Testis (tissue), 3 donors: ENCODE results near the gene PNMA8C. TPM values are rescaled to one million over a fixed set of nuclear protein-coding genes. Genes with fewer than 3 reads are reported as not detected.
A peak's percentile ranks its signal among the peaks of the same experiment; 100 is the strongest.

Experiments used
- DNase-seq: peaks from one replicate; pipeline ENCODE4 v3.0.0-alpha.2; 2019
- H3K27ac ChIP-seq, 2 donors: fragments of 200-600 bp; sonication (generic); one replicate each; pipeline ENCODE4 v1.5.1; 2019
- H3K27me3 ChIP-seq: fragments of 200-600 bp; sonication (generic); one replicate; pipeline ENCODE4 v1.5.1; 2019
- H3K36me3 ChIP-seq: fragments of 200-600 bp; sonication (generic); one replicate; pipeline ENCODE4 v1.5.1; 2017; ENCODE audit warnings: low read depth; ENCODE audit errors: missing control alignments
- H3K4me1 ChIP-seq: fragments of 200-600 bp; sonication (generic); one replicate; pipeline ENCODE4 v1.5.1; 2019
- H3K4me3 ChIP-seq, 2 donors: fragments of 200-600 bp; sonication (generic); one replicate each; pipeline ENCODE4 v1.5.1; 2017 to 2019
- H3K9me3 ChIP-seq: fragments of 200-600 bp; sonication (generic); one replicate; pipeline ENCODE4 v1.5.1; 2017
- CTCF ChIP-seq, 3 experiments: fragments of 450-650 bp in 2 of 3; fragments of 200-600 bp in 1 of 3; sonication (generic) in 1 of 3; IDR thresholded peaks; one replicate each; pipeline ENCODE4 v1.5.1; 2016 to 2019; ENCODE audit warnings: antibody characterized with exemption in 3 of 3, mild to moderate bottlenecking in 2 of 3, moderate library complexity in 1 of 3
- POLR2A ChIP-seq: fragments of 450-650 bp; IDR thresholded peaks from one replicate; pipeline ENCODE4 v1.6.1; 2017; ENCODE audit warnings: antibody characterized with exemption, mild to moderate bottlenecking, moderate library complexity
- WGBS, 2 donors: methylation state at CpG; one replicate each; pipeline ENCODE4 v1.1.5; 2018; 5-methylcytosine and 5-hydroxymethylcytosine counted together
- intact Hi-C: fragments of 100-400 bp; cut with DNase I; formaldehyde crosslinking; loops from one replicate; pipeline ENCODE4 v1.15.1; 2023; ENCODE audit warnings: low total_unique reads
- polyA plus RNA-seq: library from polyadenylated mRNA; stranded (reverse); fragments of 350-450 nt; fragmentation: Illumina TruSeq; extraction: RNeasy Lipid Tissue Mini Kit (QIAGEN cat#74804); gene quantifications from one replicate; pipeline ENCODE4 v1.2.3, GENCODE V29; 2014; ENCODE audit warnings: low read depth, low replicate concordance; ENCODE audit not compliant: insufficient read depth
- total RNA-seq, 2 donors: library from RNA; depleted of rRNA; stranded (reverse); fragments of >200 nt; gene quantifications; one replicate each; pipeline ENCODE4 v1.2.3, GENCODE V29; 2016

PNMA8C gene
- total and polyA plus RNA-seq, 3 donors from 2014 or later: 1.2 to 1.9 (median 1.4) TPM

GRCh38 chr19:46412650-46413261 lies 16.0 kb downstream of the PNMA8C start:
- peaks cover 29% of the 10 kb centered on the region for H3K4me1 ChIP-seq
- no peaks in the 10 kb centered on the region for H3K27me3 ChIP-seq
- TF ChIP-seq POLR2A (no peak), CTCF (IDR thresholded peaks at IDR 0.05) (no peak)
- WGBS, 2 donors: 3 to 8% methylated on average over 13 to 29 of the region's 29 CpGs
- H3K36me3 ChIP-seq: no peaks in the 10 kb centered on the region
- H3K27ac ChIP-seq: peak overlapping the region; percentile 60 to 78
- H3K4me3 ChIP-seq: peak overlapping the region; percentile 55 to 73
- DNase-seq: no peak
- H3K9me3 ChIP-seq: no peaks in the 10 kb centered on the region
- intact Hi-C loops: no loop called here

DNA sequence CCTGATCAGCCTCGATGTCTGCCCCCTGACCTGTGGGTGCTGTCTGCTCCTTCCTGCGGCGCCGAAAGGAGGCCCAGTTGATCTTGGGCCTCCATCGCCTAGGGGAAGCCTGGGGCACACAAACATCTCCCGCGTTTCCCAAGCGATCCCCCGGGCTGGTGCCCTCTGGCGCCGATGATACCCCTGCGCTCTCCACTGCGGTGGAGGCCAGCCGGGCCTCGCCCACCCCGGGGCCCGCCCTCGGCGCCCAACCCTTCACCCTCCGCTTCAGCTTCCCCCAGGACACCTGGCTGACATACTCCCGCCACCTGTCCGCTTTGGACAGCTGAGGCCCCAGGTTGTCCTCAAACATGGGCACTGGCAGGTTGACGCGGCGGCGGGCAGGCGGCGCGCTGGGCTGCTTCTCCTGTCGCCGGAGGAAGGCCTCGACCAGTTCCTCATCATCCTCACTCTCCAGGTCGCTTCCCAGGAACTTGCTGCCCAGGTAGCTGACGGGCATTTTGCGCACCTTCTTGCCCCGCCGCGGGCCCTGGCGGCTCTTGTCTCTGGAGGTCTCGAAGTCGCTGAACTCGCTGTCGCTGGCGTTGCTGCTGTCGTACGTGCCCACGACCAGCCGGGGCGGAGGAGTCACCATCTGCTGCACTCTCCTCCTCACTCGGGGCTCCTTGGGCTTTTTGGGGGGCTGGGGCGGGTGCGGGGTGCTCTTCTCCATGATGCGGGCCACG lies 16.6 kb downstream of the PNMA8C start:
- intact Hi-C loops: no loop called here
- Histone ChIP-seq H3K36me3 (no peaks in the 10 kb centered on the region), H3K4me3 (peak overlapping the region; percentile 55 to 73), H3K4me1 (peaks cover 30% of the 10 kb centered on the region), H3K9me3 (no peaks in the 10 kb centered on the region), H3K27ac (peak overlapping the region; percentile 60 to 78), H3K27me3 (no peaks in the 10 kb centered on the region)
- TF ChIP-seq POLR2A: no peak
- no peak for TF ChIP-seq CTCF (IDR thresholded peaks at IDR 0.05)
- WGBS, 2 donors: 13 to 14% methylated on average over 20 to 50 of the region's 54 CpGs
- DNase-seq: no peak

GRCh38 chr19:46411088-46411924 lies 17.4 kb downstream of the PNMA8C start:
- TF ChIP-seq CTCF (IDR thresholded peaks at IDR 0.05) (no peak), POLR2A (no peak)
- Histone ChIP-seq H3K4me1 (peaks cover 29% of the 10 kb centered on the region), H3K27ac (peak overlapping the region; percentile 60 to 78), H3K36me3 (no peaks in the 10 kb centered on the region), H3K27me3 (no peaks in the 10 kb centered on the region), H3K9me3 (no peaks in the 10 kb centered on the region), H3K4me3 (peak overlapping the region; percentile 55 to 73)
- intact Hi-C loops: no loop called here
- WGBS, 2 donors: 40 to 54% methylated on average over 13 of the region's 13 CpGs
- DNase-seq: no peak

- 62 to 66% methylated on average over 13 of the region's 13 CpGs for WGBS, 2 donors
- Histone ChIP-seq H3K27me3 (no peaks in the 10 kb centered on the region), H3K27ac (peak overlapping the region; percentile 60 to 78), H3K4me3 (peak overlapping the region in 1 of 2 donors; percentile 73), H3K4me1 (peaks cover 33% of the 10 kb centered on the region), H3K9me3 (no peaks in the 10 kb centered on the region), H3K36me3 (no peaks in the 10 kb centered on the region)
- DNase-seq: no peak
- TF ChIP-seq POLR2A: no peak
- TF ChIP-seq CTCF (IDR thresholded peaks at IDR 0.05): no peak
- intact Hi-C loops: no loop called here
Observed at GRCh38 chr19:46410205-46411087, 18.3 kb downstream of the PNMA8C start.
